ENCODE results near the gene BAZ2B. TPM values are rescaled to one million over a fixed set of nuclear protein-coding genes. Genes with fewer than 3 reads are reported as not detected.

Gene BAZ2B
- polyA plus RNA-seq, 3 donors from 2014 or later: 4.6 to 32.2 (median 13.2) TPM

- H3K27ac Mint-ChIP-seq: no peak overlapping the region
- no peaks in the 10 kb centered on the region for H3K4me1 Mint-ChIP-seq
- H3K9me3 Mint-ChIP-seq: no peaks in the 10 kb centered on the region
- DNase-seq: no peak
- no peak overlapping the region for H3K4me3 Mint-ChIP-seq
- peaks cover 0 to 16% (median 8%) of the 10 kb centered on the region in 3 donors for H3K36me3 Mint-ChIP-seq
- peaks cover 0 to 2% (median 0%) of the 10 kb centered on the region in 3 donors for H3K27me3 Mint-ChIP-seq (ENCODE audit: low read depth in 3 of 3)
Measured at GRCh38 chr2:159525012-159525411, 91.3 kb downstream of the BAZ2B start.

- H3K4me1 Mint-ChIP-seq: peaks cover 4 to 6% of the 10 kb centered on the region in 2 donors
- H3K9me3 Mint-ChIP-seq: no peaks in the 10 kb centered on the region
- H3K4me3 Mint-ChIP-seq: no peak overlapping the region
- DNase-seq: no peak
- H3K27me3 Mint-ChIP-seq (ENCODE audit: low read depth in 3 of 3): peaks cover 0 to 2% (median 0%) of the 10 kb centered on the region in 3 donors
- no peaks in the 10 kb centered on the region for H3K36me3 Mint-ChIP-seq
- H3K27ac Mint-ChIP-seq: no peak overlapping the region
Measured at GRCh38 chr2:159521272-159521671, 95.1 kb downstream of the BAZ2B start.

GRCh38 chr2:159518321-159519005 lies 97.9 kb downstream of the BAZ2B start:
- Mint-ChIP-seq H3K27ac (peak overlapping the region in 4 of 6 donors; percentile 4 to 48 (median 34)), H3K27me3 (ENCODE audit: low read depth in 3 of 3) (peaks cover 0 to 2% (median 0%) of the 10 kb centered on the region in 3 donors), H3K9me3 (no peaks in the 10 kb centered on the region), H3K4me1 (peaks cover 24 to 31% of the 10 kb centered on the region in 2 donors), H3K4me3 (no peak overlapping the region), H3K36me3 (no peaks in the 10 kb centered on the region)
- DNase-seq: no peak

GRCh38 chr2:159516241-159516758 lies 100.0 kb downstream of the BAZ2B start:
- no peaks in the 10 kb centered on the region for H3K36me3 Mint-ChIP-seq
- peak; percentile 59 to 74 (median 68) for DNase-seq
- H3K27ac Mint-ChIP-seq: peak overlapping the region; percentile 77 to 94 (median 90)
- no peaks in the 10 kb centered on the region for H3K9me3 Mint-ChIP-seq
- peak overlapping the region; percentile 80 to 93 (median 86) for H3K4me3 Mint-ChIP-seq
- no peaks in the 10 kb centered on the region for H3K27me3 Mint-ChIP-seq (ENCODE audit: low read depth in 3 of 3)
- H3K4me1 Mint-ChIP-seq: peaks cover 29 to 43% of the 10 kb centered on the region in 2 donors

- no peaks in the 10 kb centered on the region for H3K27me3 Mint-ChIP-seq (ENCODE audit: low read depth in 3 of 3)
- no peaks in the 10 kb centered on the region for H3K9me3 Mint-ChIP-seq
- H3K36me3 Mint-ChIP-seq: no peaks in the 10 kb centered on the region
- H3K27ac Mint-ChIP-seq: peak overlapping the region; percentile 86 to 94 (median 89)
- H3K4me1 Mint-ChIP-seq: peaks cover 29 to 43% of the 10 kb centered on the region in 2 donors
- no peak for DNase-seq
- H3K4me3 Mint-ChIP-seq: peak overlapping the region; percentile 84 to 93 (median 88)
Measured at GRCh38 chr2:159515441-159515840, 100.9 kb downstream of the BAZ2B start.

GRCh38 chr2:159513745-159514144 lies 102.6 kb downstream of the BAZ2B start:
- Mint-ChIP-seq H3K4me1 (peaks cover 31 to 53% of the 10 kb centered on the region in 2 donors), H3K36me3 (peaks cover 0 to 3% (median 3%) of the 10 kb centered on the region in 3 donors), H3K27ac (peak overlapping the region in 1 of 6 donors; percentile 43), H3K9me3 (no peaks in the 10 kb centered on the region), H3K27me3 (ENCODE audit: low read depth in 3 of 3) (no peaks in the 10 kb centered on the region), H3K4me3 (peak overlapping the region in 3 of 5 donors; percentile 14 to 24 (median 23))
- no peak for DNase-seq

- Mint-ChIP-seq H3K4me1 (peaks cover 34 to 58% of the 10 kb centered on the region in 2 donors), H3K27ac (peak overlapping the region in 1 of 6 donors; percentile 13), H3K27me3 (ENCODE audit: low read depth in 3 of 3) (no peaks in the 10 kb centered on the region), H3K9me3 (no peaks in the 10 kb centered on the region), H3K36me3 (peaks cover 0 to 3% (median 3%) of the 10 kb centered on the region in 3 donors), H3K4me3 (peak overlapping the region in 2 of 5 donors; percentile 2 to 6)
- no peak for DNase-seq
Measured at GRCh38 chr2:159508140-159508539, 108.2 kb downstream of the BAZ2B start.

- Mint-ChIP-seq H3K27me3 (ENCODE audit: low read depth in 3 of 3) (no peaks in the 10 kb centered on the region), H3K36me3 (peaks cover 1 to 3% (median 3%) of the 10 kb centered on the region in 3 donors), H3K4me3 (peak overlapping the region; percentile 51 to 74 (median 66)), H3K4me1 (peaks cover 32 to 49% of the 10 kb centered on the region in 2 donors), H3K27ac (peak overlapping the region; percentile 21 to 88 (median 68)), H3K9me3 (no peaks in the 10 kb centered on the region)
- peak in 1 of 3 donors; percentile 7 for DNase-seq
Measured at GRCh38 chr2:159506764-159507440, 109.4 kb downstream of the BAZ2B start.

GRCh38 chr2:159506202-159506601 lies 110.1 kb downstream of the BAZ2B start:
- H3K9me3 Mint-ChIP-seq: no peaks in the 10 kb centered on the region
- peaks cover 3 to 4% (median 3%) of the 10 kb centered on the region in 3 donors for H3K36me3 Mint-ChIP-seq
- DNase-seq: no peak
- H3K27me3 Mint-ChIP-seq (ENCODE audit: low read depth in 3 of 3): no peaks in the 10 kb centered on the region
- H3K27ac Mint-ChIP-seq: peak overlapping the region; percentile 1 to 88 (median 68)
- H3K4me1 Mint-ChIP-seq: peaks cover 32 to 49% of the 10 kb centered on the region in 2 donors
- peak overlapping the region in 3 of 5 donors; percentile 3 to 51 (median 19) for H3K4me3 Mint-ChIP-seq

GRCh38 chr2:159505196-159505595 lies 111.2 kb downstream of the BAZ2B start:
- Mint-ChIP-seq H3K9me3 (no peaks in the 10 kb centered on the region), H3K27ac (no peak overlapping the region), H3K4me3 (no peak overlapping the region), H3K4me1 (peaks cover 32 to 49% of the 10 kb centered on the region in 2 donors), H3K36me3 (peaks cover 5 to 6% (median 5%) of the 10 kb centered on the region in 3 donors), H3K27me3 (ENCODE audit: low read depth in 3 of 3) (no peaks in the 10 kb centered on the region)
- no peak for DNase-seq

- Mint-ChIP-seq H3K27ac (no peak overlapping the region), H3K9me3 (peaks cover 0 to 2% (median 0%) of the 10 kb centered on the region in 6 donors), H3K4me1 (peaks cover 19 to 33% of the 10 kb centered on the region in 2 donors), H3K4me3 (no peak overlapping the region), H3K27me3 (ENCODE audit: low read depth in 3 of 3) (no peaks in the 10 kb centered on the region), H3K36me3 (peaks cover 4 to 14% (median 5%) of the 10 kb centered on the region in 3 donors)
- DNase-seq: no peak
Measured at GRCh38 chr2:159501743-159502142, 114.6 kb downstream of the BAZ2B start.

- Mint-ChIP-seq H3K36me3 (peaks cover 5 to 14% (median 8%) of the 10 kb centered on the region in 3 donors), H3K4me1 (peaks cover 7 to 18% of the 10 kb centered on the region in 2 donors), H3K4me3 (no peak overlapping the region), H3K27me3 (ENCODE audit: low read depth in 3 of 3) (no peaks in the 10 kb centered on the region), H3K27ac (peak overlapping the region in 3 of 6 donors; percentile 15 to 64 (median 36)), H3K9me3 (peaks cover 0 to 2% (median 0%) of the 10 kb centered on the region in 6 donors)
- no peak for DNase-seq
Measured at GRCh38 chr2:159497847-159498246, 118.5 kb downstream of the BAZ2B start.

GRCh38 chr2:159497256-159497655 lies 119.1 kb downstream of the BAZ2B start:
- Mint-ChIP-seq H3K4me3 (no peak overlapping the region), H3K27ac (peak overlapping the region in 4 of 6 donors; percentile 29 to 64 (median 40)), H3K4me1 (peaks cover 7 to 18% of the 10 kb centered on the region in 2 donors), H3K9me3 (peaks cover 0 to 2% (median 0%) of the 10 kb centered on the region in 6 donors), H3K36me3 (peaks cover 5 to 14% (median 8%) of the 10 kb centered on the region in 3 donors), H3K27me3 (ENCODE audit: low read depth in 3 of 3) (no peaks in the 10 kb centered on the region)
- no peak for DNase-seq

- no peaks in the 10 kb centered on the region for H3K27me3 Mint-ChIP-seq (ENCODE audit: low read depth in 3 of 3)
- H3K4me1 Mint-ChIP-seq: peaks cover 6 to 13% of the 10 kb centered on the region in 2 donors
- H3K9me3 Mint-ChIP-seq: no peaks in the 10 kb centered on the region
- no peak for DNase-seq
- no peak overlapping the region for H3K27ac Mint-ChIP-seq
- no peak overlapping the region for H3K4me3 Mint-ChIP-seq
- H3K36me3 Mint-ChIP-seq: peaks cover 0 to 8% (median 4%) of the 10 kb centered on the region in 3 donors
Measured at GRCh38 chr2:159489476-159489875, 126.9 kb downstream of the BAZ2B start.

All from immature natural killer cell (primary cell).